NCI-H187 treated with DMSO at 0.1 percent for 48 hours (cell line): Measurements from ENCODE around the gene TXNDC17.
"Not testable (repeated sequence)": the region's sequence is repeated elsewhere in the genome, so short reads cannot be mapped to it uniquely, and the experiment has no call there.

Source experiments
- DNase-seq: peaks from one replicate; lab custom pipeline; 2025; lab: John Stamatoyannopoulos, UW

Gene TXNDC17

GRCh38 chr17:6684460-6684783 is 43.6 kb downstream of the TXNDC17 start:
- no peak for DNase-seq

- DNase-seq = no peak
Measured at GRCh38 chr17:6684881-6685767, 44.3 kb downstream of the TXNDC17 start.

- no peak for DNase-seq
Measured at GRCh38 chr17:6686026-6686425, 45.2 kb downstream of the TXNDC17 start.

GRCh38 chr17:6688944-6689343 is 48.1 kb downstream of the TXNDC17 start:
- DNase-seq = no peak

- no peak for DNase-seq
Measured at GRCh38 chr17:6690641-6691040, 49.8 kb downstream of the TXNDC17 start.

- no peak for DNase-seq
Measured at GRCh38 chr17:6691546-6691945, 50.7 kb downstream of the TXNDC17 start.

- DNase-seq = not testable (repeated sequence)
Measured at GRCh38 chr17:6691958-6692357, 51.1 kb downstream of the TXNDC17 start.
